Amniotic epithelial cell (primary cell): Measurements from ENCODE around the gene CEACAM19.

Experiments
- DNase-seq: peaks from one replicate; pipeline ENCODE4 v3.0.0-alpha.2; 2010; ENCODE audit warnings: low read depth

CEACAM19 gene

GRCh38 chr19:44723299-44723951 is 52.1 kb downstream of the CEACAM19 start:
- no peak for DNase-seq

- DNase-seq: peak; percentile 65
Measured at GRCh38 chr19:44723952-44724319, 52.7 kb downstream of the CEACAM19 start.

GRCh38 chr19:44725251-44725650 is 54.0 kb downstream of the CEACAM19 start:
- DNase-seq: no peak

GRCh38 chr19:44725684-44726083 is 54.4 kb downstream of the CEACAM19 start:
- no peak for DNase-seq

GRCh38 chr19:44726465-44726864 is 55.2 kb downstream of the CEACAM19 start:
- no peak for DNase-seq

GRCh38 chr19:44728178-44728577 is 56.9 kb downstream of the CEACAM19 start:
- no peak for DNase-seq

- no peak for DNase-seq
Measured at GRCh38 chr19:44729516-44730033, 58.3 kb downstream of the CEACAM19 start.

- no peak for DNase-seq
Measured at GRCh38 chr19:44731081-44731480, 59.8 kb downstream of the CEACAM19 start.

- no peak for DNase-seq
Measured at GRCh38 chr19:44731622-44732021, 60.3 kb downstream of the CEACAM19 start.

- no peak for DNase-seq
Measured at GRCh38 chr19:44732235-44733014, 61.1 kb downstream of the CEACAM19 start.
